ENCODE measurements around the gene TMX3.

The TMX3 gene

GRCh38 chr18:68713131-68713530, 1.8 kb downstream of the TMX3 start:
- no peak for DNase-seq (ENCODE audit: low read depth)

GRCh38 chr18:68707646-68708045, 7.3 kb downstream of the TMX3 start:
- DNase-seq (ENCODE audit: low read depth), result no peak

- DNase-seq (ENCODE audit: low read depth), result no peak
These were observed 9.8 kb downstream of the TMX3 start for GRCh38 chr18:68705119-68705518.

- DNase-seq (ENCODE audit: low read depth), result no peak
These were observed 11.6 kb downstream of the TMX3 start for GRCh38 chr18:68703326-68703725.

- no peak for DNase-seq (ENCODE audit: low read depth)
These were observed 13.6 kb downstream of the TMX3 start for GRCh38 chr18:68701353-68701752.

- peak; percentile 79 for DNase-seq (ENCODE audit: low read depth)
These were observed 15.9 kb downstream of the TMX3 start for GRCh38 chr18:68699043-68699442.

- no peak for DNase-seq (ENCODE audit: low read depth)
These were observed 18.0 kb downstream of the TMX3 start for GRCh38 chr18:68696937-68697336.

- peak; percentile 16 for DNase-seq (ENCODE audit: low read depth)
These were observed 20.6 kb downstream of the TMX3 start for GRCh38 chr18:68694316-68694715.

- DNase-seq (ENCODE audit: low read depth), result no peak
These were observed 21.7 kb downstream of the TMX3 start for GRCh38 chr18:68693091-68693815.

GRCh38 chr18:68679528-68679927, 35.4 kb downstream of the TMX3 start:
- DNase-seq (ENCODE audit: low read depth), result peak; percentile 68

- peak; percentile 16 for DNase-seq (ENCODE audit: low read depth)
These were observed 38.0 kb downstream of the TMX3 start for GRCh38 chr18:68676913-68677312.

GRCh38 chr18:68667121-68667520, 47.8 kb downstream of the TMX3 start:
- peak; percentile 13 for DNase-seq (ENCODE audit: low read depth)

GRCh38 chr18:68666381-68666780, 48.5 kb downstream of the TMX3 start:
- DNase-seq (ENCODE audit: low read depth), result no peak

GRCh38 chr18:68665628-68666027, 49.3 kb downstream of the TMX3 start:
- no peak for DNase-seq (ENCODE audit: low read depth)

- DNase-seq (ENCODE audit: low read depth), result no peak
These were observed 52.2 kb downstream of the TMX3 start for GRCh38 chr18:68662754-68663153.

- peak; percentile 45 for DNase-seq (ENCODE audit: low read depth)
These were observed 54.3 kb downstream of the TMX3 start for GRCh38 chr18:68660354-68661183.

GRCh38 chr18:68648191-68648590, 66.7 kb downstream of the TMX3 start:
- no peak for DNase-seq (ENCODE audit: low read depth)

- no peak for DNase-seq (ENCODE audit: low read depth)
These were observed 72.9 kb downstream of the TMX3 start for GRCh38 chr18:68642003-68642402.

- no peak for DNase-seq (ENCODE audit: low read depth)
These were observed 74.0 kb downstream of the TMX3 start for GRCh38 chr18:68640861-68641260.

GRCh38 chr18:68638613-68639012, 76.3 kb downstream of the TMX3 start:
- no peak for DNase-seq (ENCODE audit: low read depth)

- no peak for DNase-seq (ENCODE audit: low read depth)
These were observed 87.1 kb downstream of the TMX3 start for GRCh38 chr18:68627812-68628211.

Data from fibroblast of gingiva (primary cell).